Loucy (cell line): Measurements from ENCODE around the gene SH2D6.

ENCODE experiments used
- EZH2phosphoT487 ChIP-seq: fragments of 200-600 bp; IDR thresholded peaks from 2 replicates; pipeline ENCODE4 v1.6.1; 2018; ENCODE audit warnings: antibody characterized with exemption, mild to moderate bottlenecking, moderate library complexity, borderline replicate concordance
- TF ChIP-seq, protein P1 (sequence below): fragments of 200-600 bp; sonication (generic); conservative IDR thresholded peaks from 2 replicates; pipeline ENCODE4 v1.5.1; 2014; ENCODE audit warnings: mild to moderate bottlenecking, antibody characterized with exemption, low read length

DNA sequence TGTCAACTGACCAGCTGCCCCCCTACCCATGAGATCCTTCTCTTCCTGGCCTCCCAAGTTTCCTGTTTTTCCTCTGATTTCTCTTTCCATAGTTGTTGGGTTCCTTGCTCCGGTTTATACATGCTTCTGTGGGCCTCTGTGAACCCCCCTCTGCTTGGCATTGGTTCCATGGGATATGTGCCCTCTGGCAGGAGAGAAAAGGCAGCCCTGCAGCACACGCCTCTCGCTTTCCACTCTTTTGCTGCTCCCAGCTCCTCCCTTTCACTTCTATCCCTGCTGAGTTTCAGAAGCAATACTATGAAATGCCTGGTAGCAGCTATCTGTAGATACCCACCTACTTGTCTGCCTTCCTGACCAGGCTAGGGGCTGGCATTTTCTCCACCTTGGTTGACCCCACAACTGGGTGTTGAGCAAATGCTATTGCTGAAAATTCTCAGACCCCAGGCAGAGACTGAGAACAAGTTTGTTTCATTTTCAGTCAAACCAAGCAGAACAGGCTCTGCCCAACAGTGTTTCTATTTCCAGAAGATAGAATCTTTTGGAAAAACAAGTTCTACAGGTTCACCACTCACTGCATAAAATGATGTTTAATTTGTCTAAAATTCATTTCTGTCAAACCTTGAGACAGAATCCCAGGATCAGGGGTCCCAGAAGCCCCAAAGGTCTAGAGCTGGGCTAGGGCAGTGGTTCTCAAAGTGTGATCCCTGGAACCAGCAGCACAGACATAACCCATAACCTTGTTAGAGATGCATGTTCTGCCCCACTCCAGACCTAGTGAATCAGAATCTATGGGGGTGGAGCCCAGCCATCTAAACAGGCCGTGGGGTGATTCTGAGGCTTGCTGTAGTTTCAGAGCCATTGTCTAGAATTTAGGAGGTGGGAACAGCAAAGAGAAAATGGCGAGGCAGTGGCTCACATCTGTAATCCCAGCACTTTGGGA is 21.7 kb upstream of the SH2D6 start:
- TF ChIP-seq, protein P1, sequence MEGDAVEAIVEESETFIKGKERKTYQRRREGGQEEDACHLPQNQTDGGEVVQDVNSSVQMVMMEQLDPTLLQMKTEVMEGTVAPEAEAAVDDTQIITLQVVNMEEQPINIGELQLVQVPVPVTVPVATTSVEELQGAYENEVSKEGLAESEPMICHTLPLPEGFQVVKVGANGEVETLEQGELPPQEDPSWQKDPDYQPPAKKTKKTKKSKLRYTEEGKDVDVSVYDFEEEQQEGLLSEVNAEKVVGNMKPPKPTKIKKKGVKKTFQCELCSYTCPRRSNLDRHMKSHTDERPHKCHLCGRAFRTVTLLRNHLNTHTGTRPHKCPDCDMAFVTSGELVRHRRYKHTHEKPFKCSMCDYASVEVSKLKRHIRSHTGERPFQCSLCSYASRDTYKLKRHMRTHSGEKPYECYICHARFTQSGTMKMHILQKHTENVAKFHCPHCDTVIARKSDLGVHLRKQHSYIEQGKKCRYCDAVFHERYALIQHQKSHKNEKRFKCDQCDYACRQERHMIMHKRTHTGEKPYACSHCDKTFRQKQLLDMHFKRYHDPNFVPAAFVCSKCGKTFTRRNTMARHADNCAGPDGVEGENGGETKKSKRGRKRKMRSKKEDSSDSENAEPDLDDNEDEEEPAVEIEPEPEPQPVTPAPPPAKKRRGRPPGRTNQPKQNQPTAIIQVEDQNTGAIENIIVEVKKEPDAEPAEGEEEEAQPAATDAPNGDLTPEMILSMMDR = no peak
- TF ChIP-seq EZH2phosphoT487 = no peak
